ENCODE data around the gene TBC1D20. TPM values are rescaled to one million over a fixed set of nuclear protein-coding genes. Genes with fewer than 3 reads are reported as not detected.

Gene TBC1D20
- total RNA-seq, 1 donor from 2014 or later = 40.7 TPM

- Histone ChIP-seq H3K36me3 (ENCODE audit: control insufficient read depth, insufficient read depth, low read length) (no peaks in the 10 kb centered on the region), H3K27me3 (ENCODE audit: control insufficient read depth, insufficient read depth, low read length) (no peaks in the 10 kb centered on the region), H3K4me3 (ENCODE audit: low read depth, low read length) (peak overlapping the region; percentile 88)
- DNase-seq (ENCODE audit: low read depth) = no peak
- TF ChIP-seq CTCF (IDR thresholded peaks at IDR 0.05; ENCODE audit: insufficient read depth, low read length, poor library complexity, severe bottlenecking) = no peak
Observed at GRCh38 chr20:408843-409696, 53.3 kb downstream of the TBC1D20 start.

GRCh38 chr20:407953-408842, 54.1 kb downstream of the TBC1D20 start, which contains the start of gene RBCK1:
TSS of gene RBCK1 (plus strand) at chr20:408299. CDS start at chr20:408758, 459 bp downstream.
- no peak for DNase-seq (ENCODE audit: low read depth)
- Histone ChIP-seq H3K36me3 (ENCODE audit: control insufficient read depth, insufficient read depth, low read length) (no peaks in the 10 kb centered on the region), H3K4me3 (ENCODE audit: low read depth, low read length) (peak within 1 kb of the TSS; percentile 88), H3K27me3 (ENCODE audit: control insufficient read depth, insufficient read depth, low read length) (no peaks in the 10 kb centered on the region)
- TF ChIP-seq CTCF (IDR thresholded peaks at IDR 0.05; ENCODE audit: insufficient read depth, low read length, poor library complexity, severe bottlenecking) = no peak

DNA sequence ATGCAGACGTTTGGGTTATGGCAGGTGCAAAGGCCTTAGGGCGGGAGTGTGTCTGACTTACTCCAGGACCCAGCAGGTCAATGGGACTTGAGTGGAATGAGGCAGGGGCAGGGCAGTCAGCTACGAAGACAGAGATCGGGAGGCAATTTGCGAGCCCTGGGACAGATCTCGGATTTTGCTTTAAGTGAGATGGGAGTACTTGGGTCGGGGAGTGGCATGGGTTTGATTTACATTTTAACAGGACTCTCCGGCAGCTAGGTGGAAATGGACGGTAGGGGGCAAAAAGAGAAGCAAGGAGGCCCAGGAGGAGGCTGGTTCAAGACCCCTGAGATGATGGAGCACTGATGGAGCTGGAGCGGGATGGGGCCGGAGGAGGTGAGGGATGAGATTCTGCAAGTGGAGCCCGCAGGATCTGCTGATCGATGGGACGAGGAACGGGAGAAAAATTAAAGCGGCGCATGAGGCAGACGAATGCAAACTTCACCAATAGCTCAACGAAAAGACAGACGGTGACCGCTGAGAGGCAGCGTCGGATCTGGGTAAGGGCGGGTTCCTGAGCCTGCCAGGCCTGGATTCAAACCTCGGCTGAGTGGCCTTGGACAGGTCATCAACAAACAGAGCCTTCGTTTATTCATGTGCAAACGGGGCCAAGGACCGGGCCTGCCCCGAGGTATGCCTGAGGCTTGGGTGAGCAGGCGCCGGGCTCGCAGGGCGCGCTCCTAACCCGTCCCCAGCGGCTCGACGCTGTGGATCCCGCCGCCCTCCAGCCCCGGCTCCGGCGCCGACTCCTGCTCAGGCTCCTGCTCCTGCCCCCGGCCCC, 55.0 kb downstream of the TBC1D20 start:
- DNase-seq (ENCODE audit: low read depth) = peak; percentile 38
- peak overlapping the region; percentile 47 for H3K4me3 ChIP-seq (ENCODE audit: low read depth, low read length)
- TF ChIP-seq CTCF (IDR thresholded peaks at IDR 0.05; ENCODE audit: insufficient read depth, low read length, poor library complexity, severe bottlenecking) = peak; percentile 44

GRCh38 chr20:406200-407132, 55.9 kb downstream of the TBC1D20 start:
- no peaks in the 10 kb centered on the region for H3K27me3 ChIP-seq (ENCODE audit: control insufficient read depth, insufficient read depth, low read length)
- no peaks in the 10 kb centered on the region for H3K36me3 ChIP-seq (ENCODE audit: control insufficient read depth, insufficient read depth, low read length)
- DNase-seq (ENCODE audit: low read depth) = no peak
- H3K4me3 ChIP-seq (ENCODE audit: low read depth, low read length) = no peak overlapping the region
- no peak for TF ChIP-seq CTCF (IDR thresholded peaks at IDR 0.05; ENCODE audit: insufficient read depth, low read length, poor library complexity, severe bottlenecking)

More for the DNA sequence above, 55.0 kb downstream of the TBC1D20 start:
- no peaks in the 10 kb centered on the region for H3K27me3 ChIP-seq (ENCODE audit: control insufficient read depth, insufficient read depth, low read length)
- H3K36me3 ChIP-seq (ENCODE audit: control insufficient read depth, insufficient read depth, low read length) = no peaks in the 10 kb centered on the region

All from kidney epithelial cell (primary cell).